NAMALWA (cell line): Measurements from ENCODE around the gene CCDC117.
A peak's percentile ranks its signal among the peaks of the same experiment; 100 is the strongest.

ENCODE experiments used
- DNase-seq: peaks from one replicate; pipeline ENCODE4 v3.0.0-alpha.2; 2015; ENCODE audit warnings: low spot score

CCDC117 gene

GRCh38 chr22:28769394-28770085 is 3.0 kb upstream of the CCDC117 start:
- DNase-seq, result no peak

- DNase-seq, result no peak
Measured at GRCh38 chr22:28771195-28771791, 1.2 kb upstream of the CCDC117 start.

- DNase-seq, result no peak
Measured at GRCh38 chr22:28773461-28773867, 969 bp downstream of the CCDC117 start.

GRCh38 chr22:28774378-28774777 is 1.9 kb downstream of the CCDC117 start:
- no peak for DNase-seq

- no peak for DNase-seq
Measured at GRCh38 chr22:28779833-28780232, 7.3 kb downstream of the CCDC117 start.

- DNase-seq, result no peak
Measured at GRCh38 chr22:28780296-28780695, 7.8 kb downstream of the CCDC117 start.

GRCh38 chr22:28783786-28784671 is 11.5 kb downstream of the CCDC117 start:
- no peak for DNase-seq

GRCh38 chr22:28788601-28789000 is 16.1 kb downstream of the CCDC117 start:
- DNase-seq, result no peak

GRCh38 chr22:28791124-28791523 is 18.6 kb downstream of the CCDC117 start:
- DNase-seq, result no peak

- peak; percentile 93 for DNase-seq
Measured at GRCh38 chr22:28791841-28792490, 19.5 kb downstream of the CCDC117 start.

- no peak for DNase-seq
Measured at GRCh38 chr22:28792491-28793383, 20.2 kb downstream of the CCDC117 start.

GRCh38 chr22:28793976-28794584 is 21.6 kb downstream of the CCDC117 start:
- no peak for DNase-seq

- no peak for DNase-seq
Measured at GRCh38 chr22:28795071-28795693, 22.7 kb downstream of the CCDC117 start.

GRCh38 chr22:28795932-28796856 is 23.7 kb downstream of the CCDC117 start:
- DNase-seq, result no peak

GRCh38 chr22:28798810-28799605 is 26.5 kb downstream of the CCDC117 start:
- no peak for DNase-seq

GRCh38 chr22:28799606-28800307 is 27.3 kb downstream of the CCDC117 start:
- peak; percentile 61 for DNase-seq

- peak; percentile 93 for DNase-seq
Measured at GRCh38 chr22:28800308-28801041, 28.0 kb downstream of the CCDC117 start, which contains the start of gene XBP1. XBP1 (minus strand) TSS chr22:28800569.
